ENCODE measurements around the gene ASL. TPM values are rescaled to one million over a fixed set of nuclear protein-coding genes. Genes with fewer than 3 reads are reported as not detected.

ASL gene
- total and polyA plus RNA-seq, 10 of the 15 experiments (the other 5 are each of a cell fraction or from before 2014, with no cell fraction given) = 0.66 to 36.7 (median 28.8) TPM

GRCh38 chr7:66114743-66115649 is 39.4 kb downstream of the ASL start, which contains the start of gene CRCP (continued):
- TF ChIP-seq CEBPZ (IDR thresholded peaks at IDR 0.05; ENCODE audit: low read depth, low read length) = no peak
- TF ChIP-seq RUNX3 (IDR thresholded peaks at IDR 0.05; ENCODE audit: low read length) = peak; percentile 31; the same call in 1 of the 2 replicates
- no peak for TF ChIP-seq SUPT20H (IDR thresholded peaks at IDR 0.05; ENCODE audit: borderline replicate concordance, control insufficient read depth, low read depth, low read length)
- no peak for TF ChIP-seq ZZZ3 (IDR thresholded peaks at IDR 0.05; ENCODE audit: control insufficient read depth, insufficient read length, low read depth)
- peak; percentile 92 for TF ChIP-seq POLR2AphosphoS5 (IDR thresholded peaks at IDR 0.05; ENCODE audit: low read length)
- peak; percentile 82; the same call in 1 of the 2 replicates for TF ChIP-seq SMARCA5 (IDR thresholded peaks at IDR 0.05)
- peak; percentile 51 to 77; a peak in 3 of 4 replicates for TF ChIP-seq SRF (IDR thresholded peaks at IDR 0.05; ENCODE audit: low read depth in 2 of 2, low read length in 2 of 2)
- TF ChIP-seq MEF2A (IDR thresholded peaks at IDR 0.05; ENCODE audit: insufficient read depth, low read depth, low read length) = no peak
- TF ChIP-seq IRF4 (IDR thresholded peaks at IDR 0.05; ENCODE audit: low read depth, low read length) = 0 out of 2 replicates have a peak, but pooled peaks have one; percentile 5
- no peak for TF ChIP-seq IRF3 (IDR thresholded peaks at IDR 0.05)
- TF ChIP-seq RFX5 (IDR thresholded peaks at IDR 0.05; ENCODE audit: low read depth, low read length) = no peak
- TF ChIP-seq TBL1XR1 (IDR thresholded peaks at IDR 0.05; ENCODE audit: low read depth, low read length) = no peak
- TF ChIP-seq EGR1 (IDR thresholded peaks at IDR 0.05; ENCODE audit: borderline replicate concordance in 1 of 2, low read depth in 2 of 2, low read length in 2 of 2) = peak in 1 of 2 experiments; percentile 94; a peak in 2 of 3 replicates
- peak in 1 of 2 experiments; percentile 37; a peak in 1 of 4 replicates for TF ChIP-seq IKZF2 (IDR thresholded peaks at IDR 0.05)
- no peak for TF ChIP-seq RBBP5 (conservative IDR thresholded peaks at IDR 0.05)
- TF ChIP-seq, protein P1, sequence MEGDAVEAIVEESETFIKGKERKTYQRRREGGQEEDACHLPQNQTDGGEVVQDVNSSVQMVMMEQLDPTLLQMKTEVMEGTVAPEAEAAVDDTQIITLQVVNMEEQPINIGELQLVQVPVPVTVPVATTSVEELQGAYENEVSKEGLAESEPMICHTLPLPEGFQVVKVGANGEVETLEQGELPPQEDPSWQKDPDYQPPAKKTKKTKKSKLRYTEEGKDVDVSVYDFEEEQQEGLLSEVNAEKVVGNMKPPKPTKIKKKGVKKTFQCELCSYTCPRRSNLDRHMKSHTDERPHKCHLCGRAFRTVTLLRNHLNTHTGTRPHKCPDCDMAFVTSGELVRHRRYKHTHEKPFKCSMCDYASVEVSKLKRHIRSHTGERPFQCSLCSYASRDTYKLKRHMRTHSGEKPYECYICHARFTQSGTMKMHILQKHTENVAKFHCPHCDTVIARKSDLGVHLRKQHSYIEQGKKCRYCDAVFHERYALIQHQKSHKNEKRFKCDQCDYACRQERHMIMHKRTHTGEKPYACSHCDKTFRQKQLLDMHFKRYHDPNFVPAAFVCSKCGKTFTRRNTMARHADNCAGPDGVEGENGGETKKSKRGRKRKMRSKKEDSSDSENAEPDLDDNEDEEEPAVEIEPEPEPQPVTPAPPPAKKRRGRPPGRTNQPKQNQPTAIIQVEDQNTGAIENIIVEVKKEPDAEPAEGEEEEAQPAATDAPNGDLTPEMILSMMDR (IDR thresholded peaks at IDR 0.05 in 2 of 3, conservative IDR thresholded peaks at IDR 0.05 in 1 of 3; ENCODE audit: control insufficient read depth in 2 of 3, extremely low read depth in 1 of 3, insufficient read depth in 1 of 3, low read depth in 3 of 3, low read length in 3 of 3) = peak in 2 of 3 experiments; percentile 8 to 26; a peak in 1 of 6 replicates
- peak; percentile 82 for TF ChIP-seq SIN3A (IDR thresholded peaks at IDR 0.05; ENCODE audit: low read depth, low read length)
- no peak for TF ChIP-seq KDM1A (IDR thresholded peaks at IDR 0.05; ENCODE audit: borderline replicate concordance)
- no peak for TF ChIP-seq RCOR1 (conservative IDR thresholded peaks at IDR 0.05; ENCODE audit: low read depth, low read length)
- TF ChIP-seq MLLT1 (IDR thresholded peaks at IDR 0.05) = no peak

Data from GM12878 (cell line).